GM20431 (cell line): ENCODE data around the gene KIF3A.

ENCODE experiments used
- in situ Hi-C: fragments of 300-500 bp; cut with MseI, MboI; formaldehyde crosslinking; loops from one replicate; pipeline ENCODE4 v1.15.0; 2020; ENCODE audit warnings: low sequenced_read_pairs; ENCODE audit not compliant: unreplicated experiment

The KIF3A gene

GRCh38 chr5:132736853-132737833 is at the start of gene KIF3A:
Gene KIF3A (minus strand): TSS chr5:132737546. CDS start chr5:132737419, 127 bp downstream.
- in situ Hi-C loops: no loop called here

GRCh38 chr5:132787076-132787475 is 49.7 kb upstream of the KIF3A start:
- in situ Hi-C loops: no loop called here

GRCh38 chr5:132785864-132786263 is 48.5 kb upstream of the KIF3A start:
- in situ Hi-C loops: no loop called here

GRCh38 chr5:132785365-132785764 is 48.0 kb upstream of the KIF3A start:
- in situ Hi-C loops: no loop called here

GRCh38 chr5:132782101-132782500 is 44.8 kb upstream of the KIF3A start:
- in situ Hi-C loops: no loop called here

- in situ Hi-C loops: no loop called here
Observed at GRCh38 chr5:132781029-132781428, 43.7 kb upstream of the KIF3A start.

- in situ Hi-C loops: no loop called here
Observed at GRCh38 chr5:132780577-132780976, 43.2 kb upstream of the KIF3A start.

GRCh38 chr5:132779961-132780360 is 42.6 kb upstream of the KIF3A start:
- in situ Hi-C loops: no loop called here

GRCh38 chr5:132778856-132779255 is 41.5 kb upstream of the KIF3A start:
- in situ Hi-C loops: no loop called here

GRCh38 chr5:132778129-132778528 is 40.8 kb upstream of the KIF3A start:
- in situ Hi-C loops: no loop called here

- in situ Hi-C loops: no loop called here
Observed at GRCh38 chr5:132777209-132778069, 40.1 kb upstream of the KIF3A start, which contains the start of gene SEPTIN8. Gene SEPTIN8 (minus strand): TSS chr5:132777239. CDS start chr5:132777137, 102 bp downstream.

- in situ Hi-C loops: no loop called here
Observed at GRCh38 chr5:132776938-132777208, 39.5 kb upstream of the KIF3A start.

- in situ Hi-C loops: no loop called here
Observed at GRCh38 chr5:132776131-132776937, 39.0 kb upstream of the KIF3A start.

- in situ Hi-C loops: no loop called here
Observed at GRCh38 chr5:132775476-132775961, 38.2 kb upstream of the KIF3A start.

- in situ Hi-C loops: no loop called here
Observed at GRCh38 chr5:132774896-132775295, 37.5 kb upstream of the KIF3A start.

GRCh38 chr5:132774406-132774805 is 37.1 kb upstream of the KIF3A start:
- in situ Hi-C loops: no loop called here

GRCh38 chr5:132773601-132774355 is 36.4 kb upstream of the KIF3A start:
- in situ Hi-C loops: no loop called here

- in situ Hi-C loops: no loop called here
Observed at GRCh38 chr5:132773114-132773513, 35.8 kb upstream of the KIF3A start.
